WTC11 (cell line): ENCODE results near the gene CCDC134.

Source experiments
- ATF1 ChIP-seq: sonication (generic); formaldehyde crosslinking; IDR thresholded peaks from 2 replicates; pipeline ENCODE4 v1.8.1; 2023; ENCODE audit warnings: mild to moderate bottlenecking, moderate library complexity, missing genetic modification reagents
- CTCF ChIP-seq: fragments of 200-600 bp; IDR thresholded peaks from 2 replicates; pipeline ENCODE4 v1.8.0; 2022; ENCODE audit warnings: antibody characterized with exemption
- NR1H2 ChIP-seq: sonication (generic); formaldehyde crosslinking; IDR thresholded peaks from 2 replicates; pipeline ENCODE4 v1.9.0; 2021; ENCODE audit warnings: mild to moderate bottlenecking, moderate library complexity, missing genetic modification reagents
- STAT6 ChIP-seq: sonication (generic); formaldehyde crosslinking; conservative IDR thresholded peaks from 2 replicates; pipeline ENCODE4 v1.8.1; 2023; ENCODE audit warnings: mild to moderate bottlenecking, low read depth, missing genetic modification reagents, moderate library complexity
- ZNF219 ChIP-seq: sonication (generic); formaldehyde crosslinking; IDR thresholded peaks from 2 replicates; pipeline ENCODE4 v1.8.0; 2023; ENCODE audit warnings: missing genetic modification reagents, mild to moderate bottlenecking, borderline replicate concordance

GRCh38 chr22:41757502-41757901 lies 43.0 kb upstream of the CCDC134 start:
- TF ChIP-seq CTCF (no peak), NR1H2 (no peak), STAT6 (CRISPR knock-in tag) (no peak), ATF1 (CRISPR knock-in tag) (no peak), ZNF219 (CRISPR knock-in tag) (no peak)
